Activated naive CD4-positive, alpha-beta T cell treated with anti-CD3 and anti-CD28 coated beads, Interleukin-2, amount 10 ng/mL, durations not matched to agents 7 days and 5 days (primary cell): ENCODE results near the gene MT1B.

ENCODE experiments used
- CTCF ChIA-PET: fragments of 350-600 bp; sonication (Branson Sonifier 250); formaldehyde crosslinking; loops from one replicate; lab custom pipeline; 2021; ENCODE audit warnings: antibody characterized with exemption; lab: Charles Lee
- DNase-seq: peaks from one replicate; pipeline ENCODE4 v3.0.0-alpha.2; 2020
- H3K27ac Mint-ChIP-seq: one replicate; pipeline ENCODE4 v1.8.0; 2021; ENCODE audit warnings: mild to moderate bottlenecking, moderate library complexity, mixed read lengths
- H3K27me3 Mint-ChIP-seq: one replicate; pipeline ENCODE4 v1.8.0; 2021; ENCODE audit warnings: mild to moderate bottlenecking, mixed read lengths
- H3K36me3 Mint-ChIP-seq: one replicate; pipeline ENCODE4 v1.8.0; 2021; ENCODE audit warnings: mixed read lengths
- H3K4me1 Mint-ChIP-seq: one replicate; pipeline ENCODE4 v1.8.0; 2021; ENCODE audit warnings: mixed read lengths
- H3K4me3 Mint-ChIP-seq: one replicate; pipeline ENCODE4 v1.8.0; 2021; ENCODE audit warnings: mild to moderate bottlenecking, moderate library complexity, mixed read lengths
- H3K9me3 Mint-ChIP-seq: one replicate; pipeline ENCODE4 v1.8.0; 2021; ENCODE audit warnings: mixed read lengths

MT1B gene

DNA sequence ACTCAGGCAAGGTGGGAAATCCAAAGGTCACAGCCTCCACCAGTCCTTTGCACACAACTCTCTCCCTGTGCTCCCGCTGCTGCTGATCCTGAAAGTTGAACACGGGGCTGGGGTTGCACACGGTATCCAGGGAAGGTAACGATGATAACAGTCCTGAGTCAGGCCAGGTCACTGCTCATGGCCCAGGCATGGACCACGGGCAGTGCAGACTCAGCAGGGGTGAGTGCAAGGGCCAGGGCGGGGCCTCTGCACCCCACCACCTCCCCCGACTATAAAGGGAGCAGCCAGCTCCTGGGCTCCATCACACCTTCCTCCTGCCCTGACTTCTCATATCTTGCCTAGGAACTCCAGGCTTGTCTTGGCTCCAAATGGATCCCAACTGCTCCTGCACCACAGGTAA lies at the start of gene MT1B:
Gene MT1B (plus strand): TSS at position 301 of the 400 bp plus-strand sequence. CDS start 68 bp downstream, at position 369.
- no peak within 1 kb of the TSS for H3K4me3 Mint-ChIP-seq
- no peak within 1 kb of the TSS for H3K27ac Mint-ChIP-seq
- peaks cover 85% of the 10 kb centered on the region for H3K27me3 Mint-ChIP-seq
- no peak for DNase-seq
- no peaks in the 10 kb centered on the region for H3K4me1 Mint-ChIP-seq
- CTCF ChIA-PET: interaction anchor here (1.4 kb wide), 1 partner anchor 8 kb away, joined by 4 read pairs; no protein-coding TSS in a partner anchor
- H3K36me3 Mint-ChIP-seq: no peaks in the 10 kb centered on the region
- no peaks in the 10 kb centered on the region for H3K9me3 Mint-ChIP-seq

DNA sequence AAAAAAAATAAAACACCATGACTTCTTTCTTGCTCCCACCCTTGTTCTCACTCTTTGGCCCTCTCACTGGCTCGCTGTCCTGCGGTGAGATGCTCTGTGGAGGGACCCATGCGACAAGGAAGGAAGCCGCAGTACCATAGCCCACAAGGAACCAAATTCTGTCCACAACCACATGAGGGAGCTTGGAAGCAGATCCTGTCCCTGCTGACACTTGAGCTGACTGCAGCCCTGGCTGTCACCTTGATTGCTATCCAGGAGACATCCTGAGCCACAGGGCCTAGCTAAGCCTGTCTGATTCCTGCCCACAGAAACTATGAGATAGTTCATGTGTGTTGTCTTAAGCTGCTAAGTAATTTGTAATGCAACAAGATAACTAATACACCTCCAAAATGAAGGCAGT lies 48.1 kb upstream of the MT1B start:
- DNase-seq: peak; percentile 52
- Mint-ChIP-seq H3K27me3 (peaks cover 36% of the 10 kb centered on the region), H3K4me3 (no peak overlapping the region), H3K36me3 (no peaks in the 10 kb centered on the region), H3K27ac (no peak overlapping the region), H3K4me1 (peaks cover 22% of the 10 kb centered on the region), H3K9me3 (no peaks in the 10 kb centered on the region)
- CTCF ChIA-PET: interaction anchor here (0.6 to 5.3 kb wide), 9 partner anchors 10 to 232 kb away, joined by 3 to 34 read pairs (median 5); partner anchors contain the start of gene MT1X

GRCh38 chr16:56604966-56605365 lies 46.7 kb upstream of the MT1B start:
- no peaks in the 10 kb centered on the region for H3K9me3 Mint-ChIP-seq
- H3K36me3 Mint-ChIP-seq: peaks cover 1% of the 10 kb centered on the region
- peaks cover 36% of the 10 kb centered on the region for H3K27me3 Mint-ChIP-seq
- no peak overlapping the region for H3K4me3 Mint-ChIP-seq
- DNase-seq: no peak
- CTCF ChIA-PET: interaction anchor here (0.9 to 5.3 kb wide), 6 partner anchors 22 to 104 kb away, joined by 3 to 34 read pairs (median 10); partner anchors contain the start of gene MT1X
- H3K4me1 Mint-ChIP-seq: peaks cover 34% of the 10 kb centered on the region
- H3K27ac Mint-ChIP-seq: no peak overlapping the region

DNA sequence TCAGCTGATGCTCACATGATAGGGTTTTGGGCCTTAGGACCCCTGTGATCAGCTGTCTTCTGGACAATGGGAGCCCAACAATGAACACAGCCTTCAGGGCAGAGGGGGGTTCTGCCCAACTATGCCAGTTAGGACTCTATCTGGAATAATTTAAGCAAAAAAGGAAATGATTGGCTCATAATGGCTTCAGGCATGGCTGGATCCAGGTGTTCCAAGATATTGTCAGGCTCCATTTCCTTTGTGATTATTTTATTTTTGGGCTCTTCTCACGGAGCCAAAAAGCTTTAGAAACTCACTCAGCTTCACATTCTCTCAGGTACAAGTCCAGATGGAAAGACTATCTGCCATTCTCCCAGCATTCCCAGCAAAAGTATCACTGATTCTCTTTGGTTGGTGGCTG lies 46.2 kb upstream of the MT1B start:
- DNase-seq: no peak
- Mint-ChIP-seq H3K4me3 (no peak overlapping the region), H3K4me1 (peaks cover 39% of the 10 kb centered on the region), H3K36me3 (peaks cover 1% of the 10 kb centered on the region), H3K27me3 (peaks cover 31% of the 10 kb centered on the region), H3K27ac (no peak overlapping the region), H3K9me3 (no peaks in the 10 kb centered on the region)
- CTCF ChIA-PET: interaction anchor here (1.7 to 5.3 kb wide), 4 partner anchors 29 to 103 kb away, joined by 4 to 34 read pairs (median 14); no protein-coding TSS in a partner anchor

- no peak overlapping the region for H3K4me3 Mint-ChIP-seq
These were observed 45.6 kb upstream of the MT1B start for GRCh38 chr16:56606071-56606475.

DNA sequence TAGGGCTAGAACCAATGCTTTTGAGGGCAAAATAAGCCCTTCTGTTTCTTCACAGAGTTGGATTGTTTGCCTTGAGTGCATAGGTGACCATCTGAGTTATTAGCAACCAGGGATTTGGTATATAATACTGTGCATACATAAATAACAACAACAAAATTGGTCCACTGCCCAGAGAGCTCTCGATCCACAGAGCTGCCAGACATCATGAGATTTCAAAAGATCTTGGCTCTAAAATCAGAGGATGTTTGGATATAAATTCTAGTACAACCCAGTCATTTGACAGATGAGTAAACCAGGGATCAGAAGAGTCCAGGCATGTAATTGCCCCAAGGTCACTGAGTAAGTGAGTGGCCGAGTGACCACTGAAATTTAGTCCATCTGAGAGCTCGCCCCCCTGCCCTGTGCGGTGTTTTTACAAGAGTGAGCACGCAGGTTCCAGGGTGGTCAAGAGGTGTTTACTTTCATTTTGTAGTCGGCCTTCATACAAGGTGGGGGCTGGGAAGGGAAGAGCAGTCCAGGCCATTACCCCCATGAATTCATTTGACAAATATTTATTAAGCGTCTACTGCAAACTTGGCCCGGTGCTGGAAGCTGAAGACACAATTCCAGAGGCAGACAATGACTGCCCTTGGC lies 45.1 kb upstream of the MT1B start:
- H3K9me3 Mint-ChIP-seq: no peaks in the 10 kb centered on the region
- peaks cover 48% of the 10 kb centered on the region for H3K4me1 Mint-ChIP-seq
- CTCF ChIA-PET: interaction anchor here (1.0 to 5.3 kb wide), 3 partner anchors 24 to 95 kb away, joined by 3 to 34 read pairs (median 4); no protein-coding TSS in a partner anchor

More at GRCh38 chr16:56606071-56606475, 45.6 kb upstream of the MT1B start:
- Mint-ChIP-seq H3K27ac (no peak overlapping the region), H3K9me3 (no peaks in the 10 kb centered on the region), H3K4me1 (peaks cover 45% of the 10 kb centered on the region), H3K27me3 (peaks cover 25% of the 10 kb centered on the region), H3K36me3 (peaks cover 1% of the 10 kb centered on the region)
- no peak for DNase-seq
- CTCF ChIA-PET: interaction anchor here (1.4 to 5.3 kb wide), 4 partner anchors 25 to 96 kb away, joined by 4 to 34 read pairs (median 14); no protein-coding TSS in a partner anchor

DNA sequence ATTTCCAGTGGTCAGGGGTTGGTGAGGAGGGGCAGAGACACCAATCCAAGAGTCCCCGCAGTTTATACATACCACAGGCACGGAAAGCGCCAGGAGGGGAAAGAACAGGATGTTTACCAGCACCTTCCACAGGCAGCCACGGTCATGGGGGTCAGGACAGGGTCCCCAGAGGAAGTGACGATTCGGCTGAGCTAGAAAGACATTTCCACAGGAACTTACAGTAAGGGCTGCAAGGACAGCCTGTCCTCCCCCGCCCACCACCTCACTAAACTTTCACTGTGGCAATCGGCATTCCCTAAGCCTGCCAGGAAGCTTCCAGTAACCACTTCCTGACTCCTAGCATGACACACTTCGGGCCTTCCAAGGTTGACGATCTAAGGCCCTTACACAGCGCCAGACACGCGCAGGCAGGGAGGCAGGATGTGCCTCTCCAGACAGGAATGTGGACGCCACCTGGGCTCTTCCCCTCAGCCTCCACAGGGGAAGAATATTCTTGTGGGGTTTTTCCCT lies 44.5 kb upstream of the MT1B start:
- peaks cover 1% of the 10 kb centered on the region for H3K36me3 Mint-ChIP-seq
- H3K9me3 Mint-ChIP-seq: no peaks in the 10 kb centered on the region
- CTCF ChIA-PET: interaction anchor here (1.0 to 5.3 kb wide), 3 partner anchors 23 to 95 kb away, joined by 3 to 34 read pairs (median 4); no protein-coding TSS in a partner anchor
- peak overlapping the region; percentile 80 for H3K27ac Mint-ChIP-seq
- H3K27me3 Mint-ChIP-seq: peaks cover 16% of the 10 kb centered on the region
- H3K4me3 Mint-ChIP-seq: peak overlapping the region; percentile 31
- peak; percentile 42 for DNase-seq
- H3K4me1 Mint-ChIP-seq: peaks cover 48% of the 10 kb centered on the region

More for the DNA sequence above, 45.1 kb upstream of the MT1B start:
- no peak for DNase-seq
- Mint-ChIP-seq H3K4me3 (no peak overlapping the region), H3K27me3 (peaks cover 21% of the 10 kb centered on the region), H3K36me3 (peaks cover 1% of the 10 kb centered on the region), H3K27ac (peak overlapping the region; percentile 80)

GRCh38 chr16:56607675-56608042 lies 44.0 kb upstream of the MT1B start:
- H3K27me3 Mint-ChIP-seq: peaks cover 15% of the 10 kb centered on the region
- no peaks in the 10 kb centered on the region for H3K9me3 Mint-ChIP-seq
- H3K4me3 Mint-ChIP-seq: peak overlapping the region; percentile 63
- peaks cover 48% of the 10 kb centered on the region for H3K4me1 Mint-ChIP-seq
- no peak for DNase-seq
- H3K27ac Mint-ChIP-seq: peak overlapping the region; percentile 80
- peaks cover 1% of the 10 kb centered on the region for H3K36me3 Mint-ChIP-seq
- CTCF ChIA-PET: interaction anchor here (1.0 to 5.3 kb wide), 3 partner anchors 30 to 94 kb away, joined by 3 to 34 read pairs (median 5); no protein-coding TSS in a partner anchor

GRCh38 chr16:56608043-56608875 lies 43.4 kb upstream of the MT1B start, which contains the start of gene MT2A:
TSS of gene MT2A (plus strand) at chr16:56608584. CDS start at chr16:56608656, 72 bp downstream.
- H3K4me1 Mint-ChIP-seq: peaks cover 48% of the 10 kb centered on the region
- CTCF ChIA-PET: interaction anchor here (0.6 to 1.3 kb wide), 3 partner anchors 10 to 93 kb away, joined by 3 to 5 read pairs (median 4); no protein-coding TSS in a partner anchor

DNA sequence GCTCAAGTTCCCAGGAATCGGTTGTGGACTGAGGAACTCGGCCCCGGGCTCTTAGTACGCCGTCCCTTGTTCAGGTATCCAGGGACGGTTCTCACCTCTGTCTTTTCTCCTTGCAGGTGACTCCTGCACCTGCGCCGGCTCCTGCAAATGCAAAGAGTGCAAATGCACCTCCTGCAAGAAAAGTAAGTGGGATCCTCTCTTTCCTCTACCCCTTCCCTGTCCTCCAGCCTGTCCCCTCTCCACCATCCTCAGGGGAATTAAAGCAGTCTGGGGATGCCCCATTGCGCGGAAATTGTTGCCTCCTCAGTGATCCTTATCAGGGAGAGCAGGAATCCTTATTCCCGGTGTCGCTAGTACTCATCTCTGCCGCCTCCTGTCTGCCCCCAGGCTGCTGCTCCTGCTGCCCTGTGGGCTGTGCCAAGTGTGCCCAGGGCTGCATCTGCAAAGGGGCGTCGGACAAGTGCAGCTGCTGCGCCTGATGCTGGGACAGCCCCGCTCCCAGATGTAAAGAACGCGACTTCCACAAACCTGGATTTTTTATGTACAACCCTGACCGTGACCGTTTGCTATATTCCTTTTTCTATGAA lies 42.7 kb upstream of the MT1B start:
- Mint-ChIP-seq H3K4me3 (peak overlapping the region; percentile 92), H3K36me3 (peaks cover 1% of the 10 kb centered on the region), H3K27ac (peak overlapping the region; percentile 93), H3K27me3 (peaks cover 8% of the 10 kb centered on the region), H3K4me1 (peaks cover 44% of the 10 kb centered on the region), H3K9me3 (no peaks in the 10 kb centered on the region)
- DNase-seq: peak; percentile 37
- CTCF ChIA-PET: interaction anchor here (0.6 to 2.1 kb wide), 5 partner anchors 11 to 253 kb away, joined by 3 to 6 read pairs (median 4); no protein-coding TSS in a partner anchor

More at GRCh38 chr16:56608043-56608875, 43.4 kb upstream of the MT1B start, which contains the start of gene MT2A:
- H3K36me3 Mint-ChIP-seq: peaks cover 1% of the 10 kb centered on the region
- no peaks in the 10 kb centered on the region for H3K9me3 Mint-ChIP-seq
- H3K27ac Mint-ChIP-seq: peak within 1 kb of the TSS; percentile 93
- H3K27me3 Mint-ChIP-seq: peaks cover 15% of the 10 kb centered on the region
- peak; percentile 94 for DNase-seq
- H3K4me3 Mint-ChIP-seq: peak within 1 kb of the TSS; percentile 92

- Mint-ChIP-seq H3K9me3 (no peaks in the 10 kb centered on the region), H3K4me3 (peak overlapping the region; percentile 92), H3K27me3 (peaks cover 4% of the 10 kb centered on the region), H3K36me3 (peaks cover 1% of the 10 kb centered on the region), H3K27ac (peak overlapping the region; percentile 93), H3K4me1 (peaks cover 44% of the 10 kb centered on the region)
- peak; percentile 86 for DNase-seq
- CTCF ChIA-PET: interaction anchor here (0.6 to 2.1 kb wide), 3 partner anchors 11 to 254 kb away, joined by 3 to 6 read pairs (median 3); no protein-coding TSS in a partner anchor
These were observed 42.2 kb upstream of the MT1B start for GRCh38 chr16:56609463-56609921.

DNA sequence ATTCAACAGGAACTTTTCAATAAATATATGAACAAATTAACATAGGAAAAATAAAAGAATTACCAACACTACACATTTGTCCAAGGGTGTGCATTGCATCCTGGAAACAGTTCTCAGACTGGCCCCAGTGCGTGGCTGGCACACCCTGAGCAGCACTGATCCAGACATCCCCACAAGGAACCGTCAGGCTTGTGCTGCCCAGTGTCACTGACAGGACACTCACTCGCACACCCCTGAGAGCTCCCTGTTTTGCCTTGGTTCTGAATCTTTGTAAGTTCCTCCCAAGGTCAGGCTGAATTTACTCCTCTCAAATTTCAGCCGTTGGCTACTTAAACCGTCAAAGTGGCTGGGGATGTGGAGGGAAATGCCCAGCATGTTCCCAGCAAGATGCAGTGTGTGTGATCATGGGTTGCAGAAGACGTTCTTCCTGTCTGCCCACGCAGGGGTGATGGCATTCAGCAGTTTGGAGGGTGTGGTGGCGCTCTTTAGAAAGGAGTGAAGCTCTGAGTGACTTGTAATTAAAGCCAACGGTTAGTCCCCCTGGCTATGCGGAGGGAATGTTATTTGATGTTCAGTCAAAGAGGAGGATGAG lies 41.6 kb upstream of the MT1B start:
- H3K4me1 Mint-ChIP-seq: peaks cover 48% of the 10 kb centered on the region
- H3K4me3 Mint-ChIP-seq: peak overlapping the region; percentile 92
- no peaks in the 10 kb centered on the region for H3K9me3 Mint-ChIP-seq
- H3K36me3 Mint-ChIP-seq: peaks cover 1% of the 10 kb centered on the region
- DNase-seq: peak; percentile 47
- CTCF ChIA-PET: interaction anchor here (0.9 to 2.1 kb wide), 2 partner anchors 92 to 254 kb away, joined by 3 to 6 read pairs; no protein-coding TSS in a partner anchor
- peak overlapping the region; percentile 93 for H3K27ac Mint-ChIP-seq
- peaks cover 2% of the 10 kb centered on the region for H3K27me3 Mint-ChIP-seq
